HG03558 (cell line): ENCODE data around the gene ATP6V1F.

Experiments used
- ATAC-seq: cut with Tn5 transposase; IDR thresholded peaks from one replicate; pipeline ENCODE4 v1.9.1; 2021; ENCODE audit warnings: moderate number of reproducible peaks; ENCODE audit not compliant: unreplicated experiment; ENCODE audit errors: extremely low read depth

Gene ATP6V1F

GRCh38 chr7:128893251-128894100 is 30.8 kb downstream of the ATP6V1F start:
- ATAC-seq, result no peak

GRCh38 chr7:128894101-128894440 is 31.4 kb downstream of the ATP6V1F start:
- no peak for ATAC-seq

GRCh38 chr7:128895320-128895719 is 32.7 kb downstream of the ATP6V1F start:
- ATAC-seq, result no peak

GRCh38 chr7:128899392-128899791 is 36.7 kb downstream of the ATP6V1F start:
- no peak for ATAC-seq

GRCh38 chr7:128900237-128900636 is 37.6 kb downstream of the ATP6V1F start:
- ATAC-seq, result no peak

- ATAC-seq, result no peak
These were observed 40.3 kb downstream of the ATP6V1F start for GRCh38 chr7:128902761-128903585.

- ATAC-seq, result no peak
These were observed 41.1 kb downstream of the ATP6V1F start for GRCh38 chr7:128903621-128904361.

GRCh38 chr7:128904381-128905197 is 41.9 kb downstream of the ATP6V1F start:
- no peak for ATAC-seq

- ATAC-seq, result no peak
These were observed 43.5 kb downstream of the ATP6V1F start for GRCh38 chr7:128906001-128906765.

GRCh38 chr7:128906766-128907559 is 44.3 kb downstream of the ATP6V1F start:
- ATAC-seq, result no peak

- ATAC-seq, result no peak
These were observed 46.3 kb downstream of the ATP6V1F start for GRCh38 chr7:128908750-128909624.

GRCh38 chr7:128909625-128910568 is 47.2 kb downstream of the ATP6V1F start:
- ATAC-seq, result no peak

GRCh38 chr7:128910569-128910945 is 47.9 kb downstream of the ATP6V1F start, which contains the start of gene KCP:
Gene KCP (minus strand): TSS chr7:128910709. CDS start chr7:128910676, 33 bp downstream.
- no peak for ATAC-seq

- ATAC-seq, result no peak
These were observed 48.9 kb downstream of the ATP6V1F start for GRCh38 chr7:128911423-128912031.

- no peak for ATAC-seq
These were observed 49.6 kb downstream of the ATP6V1F start for GRCh38 chr7:128912281-128912680.
